Right cardiac atrium (tissue), 5 donors: ENCODE data around the gene CD86. TPM values are rescaled to one million over a fixed set of nuclear protein-coding genes. Genes with fewer than 3 reads are reported as not detected.

ENCODE experiments used
- ATAC-seq, 2 donors: fragments of 200-7000 bp; cut with Tn5 transposase; one replicate each; pipeline versions ENCODE4 v1.8.0 to v1.9.1; 2020; ENCODE audit warnings: moderate library complexity in 2 of 2, mild to moderate bottlenecking in 1 of 2
- DNase-seq, 3 donors: peaks; one replicate each; pipeline ENCODE4 v3.0.0-alpha.2; 2020
- H3K27ac ChIP-seq: one replicate; pipeline ENCODE4 v1.5.1; 2013; ENCODE audit warnings: mild to moderate bottlenecking, low read length, control low read depth, moderate library complexity
- H3K27me3 ChIP-seq: one replicate; pipeline ENCODE4 v1.6.1; 2013; ENCODE audit not compliant: control insufficient read depth, insufficient read depth
- H3K4me1 ChIP-seq: one replicate; pipeline ENCODE4 v1.6.1; 2013; ENCODE audit warnings: low read length; ENCODE audit not compliant: control insufficient read depth, insufficient read depth
- H3K4me3 ChIP-seq: one replicate; pipeline ENCODE4 v1.5.1; 2013; ENCODE audit warnings: low read length, control low read depth
- H3K9me3 ChIP-seq: one replicate; pipeline ENCODE4 v1.6.1; 2013; ENCODE audit warnings: low read length; ENCODE audit not compliant: control insufficient read depth
- WGBS: extraction: QIAGEN DNeasy Blood & Tissue Kit; methylation state at CpG from one replicate; pipeline ENCODE4 v1.1.7; 2013; 5-methylcytosine and 5-hydroxymethylcytosine counted together
- intact Hi-C, 4 donors: fragments of 100-400 bp; cut with DNase I; formaldehyde crosslinking; loops; one replicate each; pipeline versions ENCODE4 v1.11.0 to v1.14.0; 2022 to 2023
- polyA plus RNA-seq: library from polyadenylated mRNA; stranded (reverse); fragments of 200-250 nt; gene quantifications from one replicate; pipeline ENCODE4 v1.2.3, GENCODE V29; 2013
- total RNA-seq, 4 donors: library from RNA; stranded (reverse); fragmentation: NEBNext Ultra II Directional; extraction: Animal tissue kit (Norgen Biotek cat#: 25700); gene quantifications; one replicate each; pipeline ENCODE4 v1.2.1, GENCODE V29; 2021
- donor health status: healthy with polysubstance abuse.
- donor health status: DM: no; HTN: yes; CAD: no.
- donor health status: DM: no; HTN: no; CAD: no.
- donor health status: DM: no; HTN: yes; CAD: no; lungs with severe emphysema.
- donor health status: DM: yes; HTN: yes; CAD: no.

The CD86 gene
- total and polyA plus RNA-seq, 5 donors: 0.91 to 5.4 (median 4.7) TPM

- Histone ChIP-seq H3K4me1 (no peaks in the 10 kb centered on the region), H3K27me3 (no peaks in the 10 kb centered on the region), H3K27ac (no peak overlapping the region), H3K4me3 (no peak overlapping the region), H3K9me3 (no peaks in the 10 kb centered on the region)
- intact Hi-C loops: no loop called here
- ATAC-seq: no peak
- 68% methylated on average over 6 of the region's 6 CpGs for WGBS
- no peak for DNase-seq
Measured at GRCh38 chr3:122060040-122060698, 5.0 kb downstream of the CD86 start.

- H3K27ac ChIP-seq: no peak overlapping the region
- WGBS: 66% methylated on average over 1 of the region's 1 CpG
- no peaks in the 10 kb centered on the region for H3K27me3 ChIP-seq
- no peak overlapping the region for H3K4me3 ChIP-seq
- DNase-seq: no peak
- intact Hi-C loops: no loop called here
- no peaks in the 10 kb centered on the region for H3K4me1 ChIP-seq
- no peak for ATAC-seq
- no peaks in the 10 kb centered on the region for H3K9me3 ChIP-seq
Measured at GRCh38 chr3:122063908-122064307, 8.7 kb downstream of the CD86 start.

- 82% methylated on average over 4 of the region's 4 CpGs for WGBS
- no peaks in the 10 kb centered on the region for H3K27me3 ChIP-seq
- H3K4me1 ChIP-seq: no peaks in the 10 kb centered on the region
- H3K4me3 ChIP-seq: no peak overlapping the region
- no peaks in the 10 kb centered on the region for H3K9me3 ChIP-seq
- intact Hi-C loops: no loop called here
- H3K27ac ChIP-seq: no peak overlapping the region
- no peak for ATAC-seq
- DNase-seq: no peak
Measured at GRCh38 chr3:122064326-122064725, 9.2 kb downstream of the CD86 start.

GRCh38 chr3:122066331-122067213 lies 11.4 kb downstream of the CD86 start:
- ATAC-seq (no peak), DNase-seq (no peak)
- Histone ChIP-seq H3K27ac (no peak overlapping the region), H3K4me1 (no peaks in the 10 kb centered on the region), H3K4me3 (no peak overlapping the region), H3K27me3 (no peaks in the 10 kb centered on the region), H3K9me3 (no peaks in the 10 kb centered on the region)
- intact Hi-C loops: no loop called here
- 44% methylated on average over 6 of the region's 6 CpGs for WGBS

GRCh38 chr3:122067214-122067550 lies 12.0 kb downstream of the CD86 start:
- H3K27ac ChIP-seq: no peak overlapping the region
- ATAC-seq (peak in 1 of 2 donors; percentile 35), DNase-seq (no peak)
- intact Hi-C loops: no loop called here
- no peaks in the 10 kb centered on the region for H3K4me1 ChIP-seq
- WGBS: 36% methylated on average over 5 of the region's 5 CpGs
- no peaks in the 10 kb centered on the region for H3K9me3 ChIP-seq
- no peak overlapping the region for H3K4me3 ChIP-seq
- H3K27me3 ChIP-seq: no peaks in the 10 kb centered on the region

- DNase-seq (no peak), ATAC-seq (no peak)
- Histone ChIP-seq H3K4me3 (no peak overlapping the region), H3K9me3 (no peaks in the 10 kb centered on the region), H3K4me1 (no peaks in the 10 kb centered on the region), H3K27me3 (no peaks in the 10 kb centered on the region), H3K27ac (no peak overlapping the region)
- WGBS: 58% methylated on average over 2 of the region's 2 CpGs
- intact Hi-C loops: no loop called here
Measured at GRCh38 chr3:122067588-122068240, 12.6 kb downstream of the CD86 start.

- H3K4me1 ChIP-seq: no peaks in the 10 kb centered on the region
- DNase-seq (peak; percentile 64 to 83 (median 81)), ATAC-seq (peak; percentile 72 to 73)
- 52% methylated on average over 6 of the region's 6 CpGs for WGBS
- no peaks in the 10 kb centered on the region for H3K27me3 ChIP-seq
- H3K4me3 ChIP-seq: no peak overlapping the region
- intact Hi-C loops: no loop called here
- no peaks in the 10 kb centered on the region for H3K9me3 ChIP-seq
- H3K27ac ChIP-seq: no peak overlapping the region
Measured at GRCh38 chr3:122074621-122075265, 19.6 kb downstream of the CD86 start.

- H3K9me3 ChIP-seq: no peaks in the 10 kb centered on the region
- no peak for ATAC-seq
- H3K4me3 ChIP-seq: no peak overlapping the region
- no peaks in the 10 kb centered on the region for H3K4me1 ChIP-seq
- WGBS: 79% methylated on average over 4 of the region's 4 CpGs
- intact Hi-C loops: no loop called here
- H3K27me3 ChIP-seq: no peaks in the 10 kb centered on the region
- H3K27ac ChIP-seq: no peak overlapping the region
- no peak for DNase-seq
Measured at GRCh38 chr3:122076491-122077292, 21.5 kb downstream of the CD86 start.

GRCh38 chr3:122077293-122078234 lies 22.4 kb downstream of the CD86 start:
- DNase-seq (no peak), ATAC-seq (no peak)
- intact Hi-C loops: no loop called here
- Histone ChIP-seq H3K27me3 (no peaks in the 10 kb centered on the region), H3K4me1 (no peaks in the 10 kb centered on the region), H3K27ac (no peak overlapping the region), H3K4me3 (no peak overlapping the region), H3K9me3 (no peaks in the 10 kb centered on the region)
- WGBS: 66% methylated on average over 9 of the region's 9 CpGs
